ENCODE results near the gene TMEM19.

TMEM19 gene

DNA sequence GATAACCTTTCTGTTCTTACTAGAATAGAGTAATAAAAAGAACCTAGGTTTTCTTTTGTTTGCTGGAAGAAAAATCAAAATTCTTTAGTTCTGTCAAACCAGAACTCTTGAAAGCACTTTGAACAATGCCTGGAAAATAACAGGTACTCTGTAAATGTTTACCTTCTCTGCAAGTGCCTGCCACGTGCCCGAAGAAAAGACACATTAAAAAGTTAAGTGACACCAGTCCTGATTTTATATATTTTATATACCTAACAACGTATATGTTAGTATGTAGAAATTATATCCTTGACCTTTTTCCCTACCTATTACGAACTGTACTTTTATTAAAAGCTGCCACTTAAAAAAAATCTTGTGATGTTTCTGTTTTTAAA, 20.8 kb upstream of the TMEM19 start:
- no peaks in the 10 kb centered on the region for H3K9me2 ChIP-seq (replicated peaks; ENCODE audit: insufficient read depth, low read length)
- peak overlapping the region; percentile 93 for H3K4me2 ChIP-seq (ENCODE audit: low read depth, low read length, poor library complexity, severe bottlenecking)
- H3K27me3 ChIP-seq (ENCODE audit: low read length): no peaks in the 10 kb centered on the region
- H3F3A ChIP-seq (ENCODE audit: insufficient read depth): peaks cover 11% of the 10 kb centered on the region
- H3K4me3 ChIP-seq (ENCODE audit: insufficient read depth, low read length, poor library complexity, severe bottlenecking): peak overlapping the region; percentile 78
- peak overlapping the region; percentile 58 for H2AFZ ChIP-seq (ENCODE audit: low read depth, low read length, severe bottlenecking)
- H3K9ac ChIP-seq (ENCODE audit: low read length): peak overlapping the region; percentile 75
- peak overlapping the region; percentile 97 for H3K27ac ChIP-seq (ENCODE audit: low read depth, low read length)
- peaks cover 12% of the 10 kb centered on the region for H4K20me1 ChIP-seq (ENCODE audit: low read depth, low read length)
- H3K79me2 ChIP-seq (ENCODE audit: insufficient read depth, low read length): peaks cover 53% of the 10 kb centered on the region
- no peaks in the 10 kb centered on the region for H3K9me3 ChIP-seq (ENCODE audit: insufficient read depth, low read length)
- TF ChIP-seq, protein P1, sequence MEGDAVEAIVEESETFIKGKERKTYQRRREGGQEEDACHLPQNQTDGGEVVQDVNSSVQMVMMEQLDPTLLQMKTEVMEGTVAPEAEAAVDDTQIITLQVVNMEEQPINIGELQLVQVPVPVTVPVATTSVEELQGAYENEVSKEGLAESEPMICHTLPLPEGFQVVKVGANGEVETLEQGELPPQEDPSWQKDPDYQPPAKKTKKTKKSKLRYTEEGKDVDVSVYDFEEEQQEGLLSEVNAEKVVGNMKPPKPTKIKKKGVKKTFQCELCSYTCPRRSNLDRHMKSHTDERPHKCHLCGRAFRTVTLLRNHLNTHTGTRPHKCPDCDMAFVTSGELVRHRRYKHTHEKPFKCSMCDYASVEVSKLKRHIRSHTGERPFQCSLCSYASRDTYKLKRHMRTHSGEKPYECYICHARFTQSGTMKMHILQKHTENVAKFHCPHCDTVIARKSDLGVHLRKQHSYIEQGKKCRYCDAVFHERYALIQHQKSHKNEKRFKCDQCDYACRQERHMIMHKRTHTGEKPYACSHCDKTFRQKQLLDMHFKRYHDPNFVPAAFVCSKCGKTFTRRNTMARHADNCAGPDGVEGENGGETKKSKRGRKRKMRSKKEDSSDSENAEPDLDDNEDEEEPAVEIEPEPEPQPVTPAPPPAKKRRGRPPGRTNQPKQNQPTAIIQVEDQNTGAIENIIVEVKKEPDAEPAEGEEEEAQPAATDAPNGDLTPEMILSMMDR (IDR thresholded peaks at IDR 0.05; ENCODE audit: insufficient read depth, low read length, poor library complexity, severe bottlenecking): no peak
- no peak for TF ChIP-seq EZH2phosphoT487 (conservative IDR thresholded peaks at IDR 0.05; ENCODE audit: low read length)
- peaks cover 3% of the 10 kb centered on the region; the same call in 1 of the 2 replicates for H3K36me3 ChIP-seq (ENCODE audit: low read length)

DNA sequence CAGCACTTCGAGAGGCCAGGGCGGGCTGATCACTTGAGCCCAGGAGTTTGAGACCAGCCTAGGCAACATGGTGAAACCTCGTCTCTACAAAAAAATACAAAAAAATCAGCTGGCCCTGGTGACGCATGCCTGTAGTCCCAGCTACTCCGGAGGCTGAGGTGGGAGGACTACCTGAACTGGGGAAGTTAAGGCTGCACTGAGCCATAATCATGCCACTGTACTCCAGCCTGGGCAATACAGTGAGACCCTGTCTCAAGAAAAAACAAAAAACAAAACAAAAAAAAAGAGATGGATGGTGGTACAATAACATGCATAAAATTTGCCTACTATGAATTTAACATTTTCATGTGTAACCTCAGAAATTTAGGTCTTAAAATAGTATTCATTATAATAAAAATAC, 19.6 kb upstream of the TMEM19 start:
- Histone ChIP-seq H3K9me2 (replicated peaks; ENCODE audit: insufficient read depth, low read length) (no peaks in the 10 kb centered on the region), H3K79me2 (ENCODE audit: insufficient read depth, low read length) (peaks cover 44% of the 10 kb centered on the region), H4K20me1 (ENCODE audit: low read depth, low read length) (peaks cover 12% of the 10 kb centered on the region), H3K4me3 (ENCODE audit: insufficient read depth, low read length, poor library complexity, severe bottlenecking) (peak overlapping the region; percentile 78), H3K9ac (ENCODE audit: low read length) (no peak overlapping the region), H3K27ac (ENCODE audit: low read depth, low read length) (no peak overlapping the region), H2AFZ (ENCODE audit: low read depth, low read length, severe bottlenecking) (no peak overlapping the region), H3K27me3 (ENCODE audit: low read length) (no peaks in the 10 kb centered on the region), H3K36me3 (ENCODE audit: low read length) (no peaks in the 10 kb centered on the region), H3K9me3 (ENCODE audit: insufficient read depth, low read length) (no peaks in the 10 kb centered on the region), H3K4me2 (ENCODE audit: low read depth, low read length, poor library complexity, severe bottlenecking) (peak overlapping the region; percentile 93), H3F3A (ENCODE audit: insufficient read depth) (peaks cover 11% of the 10 kb centered on the region)
- TF ChIP-seq, protein P1 (IDR thresholded peaks at IDR 0.05; ENCODE audit: insufficient read depth, low read length, poor library complexity, severe bottlenecking): no peak
- TF ChIP-seq EZH2phosphoT487 (conservative IDR thresholded peaks at IDR 0.05; ENCODE audit: low read length): no peak

DNA sequence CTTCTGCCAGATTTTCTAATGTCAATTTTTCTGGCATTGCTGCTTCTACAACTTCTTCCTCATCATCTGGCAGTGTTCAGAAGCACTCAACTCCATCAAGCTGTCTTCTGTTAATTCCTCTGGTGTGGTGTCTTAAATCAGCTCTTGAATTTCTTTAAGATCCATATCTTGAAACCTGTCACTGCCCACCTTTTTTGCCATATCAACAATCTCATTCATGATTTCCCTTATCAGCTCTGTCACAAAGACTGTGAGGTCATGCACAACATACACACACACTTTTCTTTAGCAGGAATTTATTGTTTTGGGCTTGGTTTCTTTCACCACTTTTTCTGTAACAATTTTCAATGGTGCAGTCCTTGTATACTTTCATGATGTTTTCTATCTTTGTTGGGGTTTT, 14.6 kb upstream of the TMEM19 start:
- Histone ChIP-seq H3K36me3 (ENCODE audit: low read length) (no peaks in the 10 kb centered on the region), H3K9ac (ENCODE audit: low read length) (no peak overlapping the region), H3K27me3 (ENCODE audit: low read length) (no peaks in the 10 kb centered on the region), H3K4me2 (ENCODE audit: low read depth, low read length, poor library complexity, severe bottlenecking) (no peak overlapping the region), H4K20me1 (ENCODE audit: low read depth, low read length) (no peaks in the 10 kb centered on the region), H3F3A (ENCODE audit: insufficient read depth) (no peaks in the 10 kb centered on the region; the same call in 1 of the 2 replicates), H2AFZ (ENCODE audit: low read depth, low read length, severe bottlenecking) (no peak overlapping the region), H3K9me3 (ENCODE audit: insufficient read depth, low read length) (no peaks in the 10 kb centered on the region), H3K79me2 (ENCODE audit: insufficient read depth, low read length) (0 out of 2 replicates have a peak, but pooled peaks cover under 1% of the 10 kb centered on the region), H3K9me2 (replicated peaks; ENCODE audit: insufficient read depth, low read length) (no peaks in the 10 kb centered on the region), H3K4me3 (ENCODE audit: insufficient read depth, low read length, poor library complexity, severe bottlenecking) (no peak overlapping the region), H3K27ac (ENCODE audit: low read depth, low read length) (no peak overlapping the region)
- TF ChIP-seq, protein P1 (IDR thresholded peaks at IDR 0.05; ENCODE audit: insufficient read depth, low read length, poor library complexity, severe bottlenecking): no peak
- no peak for TF ChIP-seq EZH2phosphoT487 (conservative IDR thresholded peaks at IDR 0.05; ENCODE audit: low read length)

Measured in SU-DHL-6 (cell line).